Neural crest cell (in vitro differentiated cells): ENCODE data around the gene MRPL49. TPM values are rescaled to one million over a fixed set of nuclear protein-coding genes. Genes with fewer than 3 reads are reported as not detected.

Experiments
- DNase-seq: peaks from one replicate; pipeline ENCODE4 v3.0.0; 2021; ENCODE audit warnings: low read depth, mixed read lengths, low spot score
- H3K27ac Mint-ChIP-seq: one replicate; pipeline ENCODE4 v1.8.0; 2021; ENCODE audit warnings: mild to moderate bottlenecking, mixed read lengths; ENCODE audit not compliant: unreplicated experiment
- H3K27me3 Mint-ChIP-seq: 2 replicates; pipeline ENCODE4 v1.8.0; 2021; ENCODE audit warnings: low read depth, mild to moderate bottlenecking, mixed read lengths
- H3K36me3 Mint-ChIP-seq: 2 replicates; pipeline ENCODE4 v1.8.0; 2021; ENCODE audit warnings: low read depth, mild to moderate bottlenecking, mixed read lengths
- H3K4me1 Mint-ChIP-seq: 2 replicates; pipeline ENCODE4 v1.8.0; 2021; ENCODE audit warnings: mixed read lengths
- H3K4me3 Mint-ChIP-seq: one replicate; pipeline ENCODE4 v1.8.0; 2021; ENCODE audit warnings: mild to moderate bottlenecking, mixed read lengths
- H3K9me3 Mint-ChIP-seq: 2 replicates; pipeline ENCODE4 v1.8.0; 2021; ENCODE audit warnings: mixed read lengths
- CTCF ChIP-seq: fragments of 200-600 bp; sonication (generic); conservative IDR thresholded peaks from 2 replicates; pipeline ENCODE4 v1.5.0; 2021; ENCODE audit warnings: antibody characterized with exemption, mild to moderate bottlenecking
- total RNA-seq: library from RNA; stranded (reverse); gene quantifications from 2 replicates; pipeline ENCODE4 v1.2.1, GENCODE V29; 2021

Gene MRPL49
- total RNA-seq, 1 donor from 2014 or later, result 50.3 TPM

- Mint-ChIP-seq H3K27me3 (peaks cover 11% of the 10 kb centered on the region), H3K4me3 (peak overlapping the region; percentile 100), H3K9me3 (no peaks in the 10 kb centered on the region), H3K4me1 (peaks cover 29% of the 10 kb centered on the region), H3K27ac (no peak overlapping the region), H3K36me3 (no peaks in the 10 kb centered on the region)
- no peak for TF ChIP-seq CTCF
- DNase-seq, result no peak
Observed at GRCh38 chr11:65132238-65132987, 10.3 kb downstream of the MRPL49 start.

- no peak for TF ChIP-seq CTCF
- DNase-seq, result no peak
- Mint-ChIP-seq H3K27me3 (peaks cover 13% of the 10 kb centered on the region), H3K4me3 (peak overlapping the region; percentile 100), H3K36me3 (no peaks in the 10 kb centered on the region), H3K9me3 (no peaks in the 10 kb centered on the region), H3K27ac (peak overlapping the region; percentile 99), H3K4me1 (peaks cover 29% of the 10 kb centered on the region)
Observed at GRCh38 chr11:65132988-65133700, 11.0 kb downstream of the MRPL49 start.

- peaks cover 15% of the 10 kb centered on the region for H3K27me3 Mint-ChIP-seq
- no peaks in the 10 kb centered on the region for H3K36me3 Mint-ChIP-seq
Observed at GRCh38 chr11:65133724-65134123, 11.6 kb downstream of the MRPL49 start.

GRCh38 chr11:65134240-65134951 is 12.3 kb downstream of the MRPL49 start, which contains the start of gene SYVN1:
SYVN1 (minus strand) TSS chr11:65134519; CDS start chr11:65133601, 918 bp downstream.
- Mint-ChIP-seq H3K4me3 (peak within 1 kb of the TSS; percentile 100), H3K27me3 (peaks cover 19% of the 10 kb centered on the region), H3K27ac (peak within 1 kb of the TSS; percentile 100), H3K36me3 (no peaks in the 10 kb centered on the region), H3K9me3 (no peaks in the 10 kb centered on the region), H3K4me1 (peaks cover 29% of the 10 kb centered on the region)
- DNase-seq, result peak; percentile 81
- no peak for TF ChIP-seq CTCF

More at GRCh38 chr11:65133724-65134123, 11.6 kb downstream of the MRPL49 start:
- Mint-ChIP-seq H3K27ac (peak overlapping the region; percentile 99), H3K4me3 (peak overlapping the region; percentile 100), H3K4me1 (peaks cover 29% of the 10 kb centered on the region), H3K9me3 (no peaks in the 10 kb centered on the region)
- no peak for DNase-seq
- TF ChIP-seq CTCF, result no peak

GRCh38 chr11:65134952-65135632 is 13.0 kb downstream of the MRPL49 start:
- Mint-ChIP-seq H3K27me3 (peaks cover 23% of the 10 kb centered on the region), H3K9me3 (no peaks in the 10 kb centered on the region), H3K4me3 (peak overlapping the region; percentile 100), H3K4me1 (peaks cover 29% of the 10 kb centered on the region), H3K27ac (peak overlapping the region; percentile 100), H3K36me3 (no peaks in the 10 kb centered on the region)
- peak; percentile 59 for DNase-seq
- TF ChIP-seq CTCF, result no peak
